ENCODE results near the gene DNAH2.

- no peak for TF ChIP-seq TAF1 (IDR thresholded peaks at IDR 0.05; ENCODE audit: low read depth, low read length)
- no peak for TF ChIP-seq POLR2A (IDR thresholded peaks at IDR 0.05; ENCODE audit: low read depth, low read length)
These were observed 9.4 kb upstream of the DNAH2 start for GRCh38 chr17:7707858-7708750.
